Loucy (cell line): ENCODE results near the gene POLR3F.

Experiments
- EZH2phosphoT487 ChIP-seq: fragments of 200-600 bp; IDR thresholded peaks from 2 replicates; pipeline ENCODE4 v1.6.1; 2018; ENCODE audit warnings: antibody characterized with exemption, mild to moderate bottlenecking, moderate library complexity, borderline replicate concordance
- TF ChIP-seq, protein P1 (sequence below): fragments of 200-600 bp; sonication (generic); conservative IDR thresholded peaks from 2 replicates; pipeline ENCODE4 v1.5.1; 2014; ENCODE audit warnings: mild to moderate bottlenecking, antibody characterized with exemption, low read length

GRCh38 chr20:18533491-18533890 lies 66.3 kb downstream of the POLR3F start:
- TF ChIP-seq, protein P1, sequence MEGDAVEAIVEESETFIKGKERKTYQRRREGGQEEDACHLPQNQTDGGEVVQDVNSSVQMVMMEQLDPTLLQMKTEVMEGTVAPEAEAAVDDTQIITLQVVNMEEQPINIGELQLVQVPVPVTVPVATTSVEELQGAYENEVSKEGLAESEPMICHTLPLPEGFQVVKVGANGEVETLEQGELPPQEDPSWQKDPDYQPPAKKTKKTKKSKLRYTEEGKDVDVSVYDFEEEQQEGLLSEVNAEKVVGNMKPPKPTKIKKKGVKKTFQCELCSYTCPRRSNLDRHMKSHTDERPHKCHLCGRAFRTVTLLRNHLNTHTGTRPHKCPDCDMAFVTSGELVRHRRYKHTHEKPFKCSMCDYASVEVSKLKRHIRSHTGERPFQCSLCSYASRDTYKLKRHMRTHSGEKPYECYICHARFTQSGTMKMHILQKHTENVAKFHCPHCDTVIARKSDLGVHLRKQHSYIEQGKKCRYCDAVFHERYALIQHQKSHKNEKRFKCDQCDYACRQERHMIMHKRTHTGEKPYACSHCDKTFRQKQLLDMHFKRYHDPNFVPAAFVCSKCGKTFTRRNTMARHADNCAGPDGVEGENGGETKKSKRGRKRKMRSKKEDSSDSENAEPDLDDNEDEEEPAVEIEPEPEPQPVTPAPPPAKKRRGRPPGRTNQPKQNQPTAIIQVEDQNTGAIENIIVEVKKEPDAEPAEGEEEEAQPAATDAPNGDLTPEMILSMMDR, result no peak
- no peak for TF ChIP-seq EZH2phosphoT487
